VCaP (cell line): ENCODE measurements around the gene GLTP.

Source experiments
- H3K27ac ChIP-seq: fragments of 450-650 bp; 2 replicates; pipeline ENCODE4 v1.5.1; 2017
- TF ChIP-seq, protein P1 (sequence below): fragments of 450-650 bp; conservative IDR thresholded peaks from 2 replicates; pipeline ENCODE4 v1.5.1; 2017; ENCODE audit warnings: mild to moderate bottlenecking, moderate library complexity

Gene GLTP

DNA sequence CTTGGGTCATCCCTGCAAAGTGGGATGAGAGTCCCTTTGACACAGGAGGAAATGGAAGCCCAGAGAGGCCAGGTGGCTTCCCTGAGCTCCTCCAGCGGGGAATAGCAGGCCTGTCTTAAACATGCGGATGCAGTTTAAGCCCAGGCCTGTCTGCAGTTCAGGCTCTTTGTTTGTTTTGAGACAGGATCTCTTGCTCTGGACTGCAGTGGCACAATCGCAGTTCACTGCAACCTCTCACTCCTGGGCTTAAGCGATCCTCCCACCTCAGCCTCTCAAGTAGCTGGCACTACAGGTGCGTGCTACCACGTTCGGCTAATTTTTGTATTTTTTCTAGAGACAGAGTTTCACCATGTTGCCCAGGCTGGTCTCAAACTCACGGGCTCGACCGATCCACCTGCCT is 50.7 kb downstream of the GLTP start:
- TF ChIP-seq, protein P1, sequence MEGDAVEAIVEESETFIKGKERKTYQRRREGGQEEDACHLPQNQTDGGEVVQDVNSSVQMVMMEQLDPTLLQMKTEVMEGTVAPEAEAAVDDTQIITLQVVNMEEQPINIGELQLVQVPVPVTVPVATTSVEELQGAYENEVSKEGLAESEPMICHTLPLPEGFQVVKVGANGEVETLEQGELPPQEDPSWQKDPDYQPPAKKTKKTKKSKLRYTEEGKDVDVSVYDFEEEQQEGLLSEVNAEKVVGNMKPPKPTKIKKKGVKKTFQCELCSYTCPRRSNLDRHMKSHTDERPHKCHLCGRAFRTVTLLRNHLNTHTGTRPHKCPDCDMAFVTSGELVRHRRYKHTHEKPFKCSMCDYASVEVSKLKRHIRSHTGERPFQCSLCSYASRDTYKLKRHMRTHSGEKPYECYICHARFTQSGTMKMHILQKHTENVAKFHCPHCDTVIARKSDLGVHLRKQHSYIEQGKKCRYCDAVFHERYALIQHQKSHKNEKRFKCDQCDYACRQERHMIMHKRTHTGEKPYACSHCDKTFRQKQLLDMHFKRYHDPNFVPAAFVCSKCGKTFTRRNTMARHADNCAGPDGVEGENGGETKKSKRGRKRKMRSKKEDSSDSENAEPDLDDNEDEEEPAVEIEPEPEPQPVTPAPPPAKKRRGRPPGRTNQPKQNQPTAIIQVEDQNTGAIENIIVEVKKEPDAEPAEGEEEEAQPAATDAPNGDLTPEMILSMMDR: no peak
- no peak overlapping the region for H3K27ac ChIP-seq

DNA sequence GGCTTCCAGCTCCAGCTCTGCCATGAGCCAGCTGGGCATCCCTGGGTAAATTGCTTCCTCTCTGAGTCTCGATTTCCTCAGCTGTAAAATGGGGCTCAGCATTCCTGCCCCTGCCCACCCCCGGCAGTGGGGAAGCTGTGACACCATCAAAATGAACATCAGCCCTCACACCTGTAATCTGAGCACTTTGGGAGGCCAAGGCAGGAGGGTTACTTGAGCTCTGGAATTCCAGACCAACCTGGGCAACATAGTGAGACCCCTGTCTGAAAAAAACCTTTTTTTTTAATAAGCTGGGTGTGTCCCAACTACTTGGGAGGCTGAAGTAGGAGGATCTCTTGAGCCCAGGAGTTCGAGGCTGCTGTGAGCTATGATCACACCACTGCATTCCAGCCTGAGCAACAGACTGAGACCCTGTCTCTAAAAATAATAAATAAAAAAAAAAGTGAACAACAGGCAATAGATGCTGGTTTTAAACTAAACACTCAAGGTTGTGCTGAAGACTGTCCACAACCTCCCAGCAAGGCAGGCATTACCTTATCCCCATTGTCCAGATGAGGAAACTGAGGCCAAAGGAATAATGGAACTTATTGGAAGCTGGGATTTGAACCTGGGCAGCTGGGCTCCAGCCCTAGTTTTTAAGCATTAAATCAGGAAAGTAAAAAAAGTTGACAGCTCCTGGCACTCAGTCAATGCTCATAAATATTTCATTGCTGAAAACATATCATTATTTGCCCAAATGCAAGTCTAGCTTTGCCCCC is 51.4 kb downstream of the GLTP start:
- H3K27ac ChIP-seq: no peak overlapping the region
- TF ChIP-seq, protein P1: no peak

GRCh38 chr12:109827566-109828550 is 52.5 kb downstream of the GLTP start:
- TF ChIP-seq, protein P1: no peak
- H3K27ac ChIP-seq: no peak overlapping the region

DNA sequence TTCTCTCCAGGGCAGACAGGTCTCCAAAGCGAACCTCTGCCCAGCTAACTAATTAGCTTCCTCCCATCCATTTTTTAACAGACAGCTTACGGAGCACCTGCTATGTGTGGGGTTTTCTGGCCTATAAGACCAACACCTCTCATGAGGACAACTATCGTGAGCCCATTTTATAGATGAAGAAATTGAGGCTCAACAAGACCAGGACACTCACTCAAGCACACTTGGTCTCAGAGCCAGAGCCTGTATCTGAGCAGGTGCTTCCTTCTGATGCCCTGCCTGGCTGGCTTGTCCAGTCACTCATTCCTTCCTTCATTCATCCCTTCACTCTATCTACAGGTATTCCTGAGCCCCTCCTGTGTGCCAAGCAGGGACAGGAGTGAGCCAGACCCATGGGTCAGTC is 53.3 kb downstream of the GLTP start:
- no peak overlapping the region for H3K27ac ChIP-seq
- TF ChIP-seq, protein P1: no peak

GRCh38 chr12:109824731-109825130 is 55.6 kb downstream of the GLTP start:
- TF ChIP-seq, protein P1: no peak
- no peak overlapping the region for H3K27ac ChIP-seq

DNA sequence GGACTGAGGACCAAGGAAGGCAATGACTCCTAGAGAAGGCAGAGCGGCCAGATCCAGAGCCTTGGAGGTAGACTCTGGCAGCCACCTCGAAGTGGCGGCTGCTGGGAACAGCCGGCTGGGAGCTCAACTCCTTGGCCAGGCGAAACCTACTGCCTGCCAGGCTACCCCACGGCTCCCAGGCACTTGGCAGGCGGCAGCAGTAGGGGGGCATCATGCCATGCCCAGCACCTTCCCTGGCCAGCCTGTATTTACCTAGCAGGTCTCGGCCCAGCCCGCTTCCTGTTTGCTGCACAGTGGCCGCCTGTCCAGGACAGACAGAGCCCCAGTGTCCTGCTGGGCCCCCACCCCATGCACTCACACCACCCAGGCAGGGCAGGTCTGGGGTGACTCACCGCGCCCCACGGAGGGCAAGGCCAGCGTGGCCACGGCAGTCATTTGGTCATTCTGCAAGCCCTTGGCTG is 57.4 kb downstream of the GLTP start:
- TF ChIP-seq, protein P1: no peak
- peak overlapping the region; percentile 81 for H3K27ac ChIP-seq

GRCh38 chr12:109822416-109822815 is 57.9 kb downstream of the GLTP start:
- TF ChIP-seq, protein P1: no peak
- peak overlapping the region; percentile 81 for H3K27ac ChIP-seq
